Loucy (cell line): ENCODE data around the gene ARHGAP31.

Experiments used
- H2AFZ ChIP-seq: fragments of 200-600 bp; sonication (generic); 2 replicates; pipeline ENCODE4 v1.6.0; 2016; ENCODE audit warnings: antibody characterized with exemption, mild to moderate bottlenecking, low read length, moderate library complexity
- H3F3A ChIP-seq: fragments of 200-600 bp; 2 replicates; pipeline ENCODE4 v1.6.0; 2016; ENCODE audit warnings: antibody characterized with exemption, low read depth, mild to moderate bottlenecking
- H3K27me3 ChIP-seq: fragments of 200-600 bp; sonication (generic); 2 replicates; pipeline ENCODE4 v1.6.1; 2014; ENCODE audit warnings: low read length, mild to moderate bottlenecking; ENCODE audit not compliant: insufficient read depth, poor library complexity, severe bottlenecking
- H3K36me3 ChIP-seq: fragments of 200-600 bp; sonication (generic); 2 replicates; pipeline ENCODE4 v1.6.1; 2016; ENCODE audit warnings: low read length; ENCODE audit not compliant: insufficient read depth
- H3K4me1 ChIP-seq: fragments of 200-600 bp; sonication (generic); 2 replicates; pipeline ENCODE4 v1.5.1; 2014; ENCODE audit warnings: low read length, mild to moderate bottlenecking; ENCODE audit not compliant: insufficient read depth, poor library complexity, severe bottlenecking
- H3K4me2 ChIP-seq: fragments of 200-600 bp; sonication (generic); 2 replicates; pipeline ENCODE4 v1.6.0; 2014; ENCODE audit warnings: antibody characterized with exemption, low read length, low read depth, mild to moderate bottlenecking; ENCODE audit not compliant: poor library complexity, severe bottlenecking
- H3K4me3 ChIP-seq: fragments of 200-600 bp; sonication (generic); 2 replicates; pipeline ENCODE4 v1.5.1; 2014; ENCODE audit warnings: low read length, mild to moderate bottlenecking, mixed read lengths; ENCODE audit not compliant: poor library complexity, severe bottlenecking
- H3K79me2 ChIP-seq: fragments of 200-600 bp; sonication (generic); 2 replicates; pipeline ENCODE4 v1.6.1; 2014; ENCODE audit warnings: low read length; ENCODE audit not compliant: insufficient read depth
- H3K9ac ChIP-seq: fragments of 200-600 bp; sonication (generic); 2 replicates; pipeline ENCODE4 v1.6.0; 2014; ENCODE audit warnings: mild to moderate bottlenecking, low read depth, low read length, moderate library complexity; ENCODE audit not compliant: poor library complexity, severe bottlenecking
- H3K9me2 ChIP-seq: fragments of 200-600 bp; sonication (generic); replicated peaks from 2 replicates; pipeline ENCODE4 v1.6.1; 2016; ENCODE audit warnings: low read depth, low read length, mixed read lengths
- H3K9me3 ChIP-seq: fragments of 200-600 bp; sonication (generic); 2 replicates; pipeline ENCODE4 v1.6.1; 2014; ENCODE audit warnings: mild to moderate bottlenecking, antibody characterized with exemption, low read length, low read depth; ENCODE audit not compliant: insufficient read depth
- H4K20me1 ChIP-seq: fragments of 200-600 bp; sonication (generic); 2 replicates; pipeline ENCODE4 v1.6.0; 2014; ENCODE audit warnings: antibody characterized with exemption, low read length, mild to moderate bottlenecking; ENCODE audit not compliant: insufficient read depth, poor library complexity, severe bottlenecking
- CTCF ChIP-seq: fragments of 200-600 bp; sonication (generic); conservative IDR thresholded peaks from 2 replicates; pipeline ENCODE4 v1.5.1; 2014; ENCODE audit warnings: mild to moderate bottlenecking, antibody characterized with exemption, low read length
- EZH2phosphoT487 ChIP-seq: fragments of 200-600 bp; IDR thresholded peaks from 2 replicates; pipeline ENCODE4 v1.6.1; 2018; ENCODE audit warnings: antibody characterized with exemption, mild to moderate bottlenecking, moderate library complexity, borderline replicate concordance

Gene ARHGAP31

GRCh38 chr3:119402791-119403190 is 108.6 kb downstream of the ARHGAP31 start:
- no peaks in the 10 kb centered on the region for H3K27me3 ChIP-seq
- H3K4me3 ChIP-seq = no peak overlapping the region
- no peaks in the 10 kb centered on the region for H3F3A ChIP-seq
- no peaks in the 10 kb centered on the region for H3K9me3 ChIP-seq
- H3K4me2 ChIP-seq = no peak overlapping the region
- TF ChIP-seq EZH2phosphoT487 = no peak
- no peak for TF ChIP-seq CTCF
- no peaks in the 10 kb centered on the region for H4K20me1 ChIP-seq
- no peak overlapping the region for H3K9ac ChIP-seq
- no peaks in the 10 kb centered on the region for H3K79me2 ChIP-seq
- H2AFZ ChIP-seq = no peak overlapping the region
- no peaks in the 10 kb centered on the region for H3K36me3 ChIP-seq
- no peaks in the 10 kb centered on the region for H3K4me1 ChIP-seq
- no peaks in the 10 kb centered on the region for H3K9me2 ChIP-seq

GRCh38 chr3:119403201-119403600 is 109.0 kb downstream of the ARHGAP31 start:
- H2AFZ ChIP-seq = no peak overlapping the region

GRCh38 chr3:119405315-119405714 is 111.1 kb downstream of the ARHGAP31 start:
- Histone ChIP-seq H3K4me2 (no peak overlapping the region), H3F3A (no peaks in the 10 kb centered on the region), H2AFZ (no peak overlapping the region), H3K36me3 (no peaks in the 10 kb centered on the region), H3K4me3 (no peak overlapping the region), H3K79me2 (no peaks in the 10 kb centered on the region), H3K27me3 (no peaks in the 10 kb centered on the region), H3K9ac (no peak overlapping the region), H4K20me1 (no peaks in the 10 kb centered on the region), H3K9me2 (no peaks in the 10 kb centered on the region), H3K4me1 (no peaks in the 10 kb centered on the region), H3K9me3 (no peaks in the 10 kb centered on the region)
- no peak for TF ChIP-seq CTCF
- TF ChIP-seq EZH2phosphoT487 = no peak

More at GRCh38 chr3:119403201-119403600, 109.0 kb downstream of the ARHGAP31 start:
- Histone ChIP-seq H3K4me1 (no peaks in the 10 kb centered on the region), H3K9ac (no peak overlapping the region), H3K9me2 (no peaks in the 10 kb centered on the region), H4K20me1 (no peaks in the 10 kb centered on the region), H3K4me3 (no peak overlapping the region), H3F3A (no peaks in the 10 kb centered on the region), H3K79me2 (no peaks in the 10 kb centered on the region), H3K4me2 (no peak overlapping the region), H3K9me3 (no peaks in the 10 kb centered on the region), H3K36me3 (no peaks in the 10 kb centered on the region), H3K27me3 (no peaks in the 10 kb centered on the region)
- TF ChIP-seq CTCF (no peak), EZH2phosphoT487 (no peak)
